ENCODE data around the gene AP2M1. TPM values are rescaled to one million over a fixed set of nuclear protein-coding genes. Genes with fewer than 3 reads are reported as not detected.

AP2M1 gene
- total and polyA plus RNA-seq, 8 donors, result 96.2 to 220 (median 144) TPM

GRCh38 chr3:184168363-184169120 is 6.1 kb upstream of the AP2M1 start:
- Histone ChIP-seq H3K27me3 (no peaks in the 10 kb centered on the region), H3K9me3 (no peaks in the 10 kb centered on the region), H3K4me1 (peaks cover 0 to 8% (median 2%) of the 10 kb centered on the region in 4 donors), H3K4me3 (no peak overlapping the region), H3K27ac (peak overlapping the region in 2 of 5 donors; percentile 4 to 18), H3K36me3 (peaks cover 77 to 93% (median 92%) of the 10 kb centered on the region in 4 donors)
- intact Hi-C loops (cut with DNase I; ENCODE audit: low total_unique reads), result no loop called here
- peak in 1 of 2 donors; percentile 25 for DNase-seq
- 71 to 86% (median 81%) methylated on average over 8 to 9 of the region's 9 CpGs for WGBS, 5 donors
- TF ChIP-seq POLR2A (IDR thresholded peaks at IDR 0.05), result no peak
- TF ChIP-seq CTCF (IDR thresholded peaks at IDR 0.05), result no peak
- TF ChIP-seq EP300 (IDR thresholded peaks at IDR 0.05), result no peak
- TF ChIP-seq POLR2AphosphoS5 (IDR thresholded peaks at IDR 0.05), result no peak

- H3K9me3 ChIP-seq, result no peaks in the 10 kb centered on the region
- TF ChIP-seq EP300 (IDR thresholded peaks at IDR 0.05) (no peak), POLR2AphosphoS5 (IDR thresholded peaks at IDR 0.05) (no peak), CTCF (IDR thresholded peaks at IDR 0.05) (no peak), POLR2A (IDR thresholded peaks at IDR 0.05) (no peak)
- H3K27me3 ChIP-seq, result no peaks in the 10 kb centered on the region
- intact Hi-C loops (cut with DNase I; ENCODE audit: low total_unique reads), result no loop called here
- no peak for DNase-seq
- no peak overlapping the region for H3K27ac ChIP-seq
- peaks cover 0 to 11% (median 8%) of the 10 kb centered on the region in 4 donors for H3K4me1 ChIP-seq
- WGBS, 5 donors, result 87 to 93% (median 92%) methylated on average over 36 to 66 of the region's 66 CpGs
- H3K4me3 ChIP-seq, result no peak overlapping the region
- H3K36me3 ChIP-seq, result peaks cover 65 to 77% (median 76%) of the 10 kb centered on the region in 4 donors
These were observed 4.5 kb upstream of the AP2M1 start for GRCh38 chr3:184169896-184170875.

- TF ChIP-seq POLR2A (IDR thresholded peaks at IDR 0.05) (no peak), CTCF (IDR thresholded peaks at IDR 0.05) (no peak), POLR2AphosphoS5 (IDR thresholded peaks at IDR 0.05) (no peak), EP300 (IDR thresholded peaks at IDR 0.05) (no peak)
- no peak overlapping the region for H3K27ac ChIP-seq
- H3K4me3 ChIP-seq, result no peak overlapping the region
- WGBS, 5 donors, result 70 to 85% (median 77%) methylated on average over 9 of the region's 9 CpGs
- H3K36me3 ChIP-seq, result peaks cover 51 to 63% (median 62%) of the 10 kb centered on the region in 4 donors
- H3K4me1 ChIP-seq, result peaks cover 11 to 24% (median 22%) of the 10 kb centered on the region in 4 donors
- no peaks in the 10 kb centered on the region for H3K9me3 ChIP-seq
- intact Hi-C loops (cut with DNase I; ENCODE audit: low total_unique reads), result no loop called here
- no peaks in the 10 kb centered on the region for H3K27me3 ChIP-seq
- no peak for DNase-seq
These were observed 3.1 kb upstream of the AP2M1 start for GRCh38 chr3:184171562-184171961.

DNA sequence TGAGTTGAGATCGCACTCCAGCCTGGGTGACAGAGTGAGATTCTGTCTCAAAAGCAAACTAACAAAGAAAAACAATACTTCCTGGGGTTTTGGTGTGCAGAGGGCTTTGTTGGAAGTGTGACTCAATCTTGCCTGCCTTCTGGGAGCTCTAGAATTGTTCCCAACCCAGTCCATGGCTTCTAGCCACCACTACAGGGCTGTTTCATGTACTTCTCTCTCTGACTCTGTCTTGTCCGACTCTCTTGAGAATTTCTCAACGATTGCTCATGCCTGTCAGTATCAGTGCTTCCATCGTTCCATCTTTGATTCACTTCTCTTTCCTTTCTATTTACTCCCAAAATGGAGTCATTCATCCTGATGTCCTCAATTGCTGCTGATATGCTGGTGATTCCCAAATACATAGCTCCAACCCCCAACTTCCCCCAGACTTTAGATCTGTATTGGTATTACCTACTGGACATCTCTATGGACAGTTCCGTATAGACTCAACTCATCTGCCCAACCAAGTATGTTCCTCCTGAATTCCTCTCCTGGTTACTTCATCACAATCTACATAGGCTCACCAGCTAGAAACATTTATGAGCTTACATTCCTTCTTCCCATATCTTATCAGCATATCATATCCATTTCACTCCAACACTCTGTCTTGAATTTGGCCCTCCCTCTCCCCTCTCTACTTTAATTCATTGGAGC is 1.8 kb upstream of the AP2M1 start:
- intact Hi-C loops (cut with DNase I; ENCODE audit: low total_unique reads), result no loop called here
- WGBS, 5 donors, result 74 to 92% (median 88%) methylated on average over 5 of the region's 5 CpGs
- no peak for TF ChIP-seq POLR2AphosphoS5 (IDR thresholded peaks at IDR 0.05)
- no peak for TF ChIP-seq CTCF (IDR thresholded peaks at IDR 0.05)
- TF ChIP-seq EP300 (IDR thresholded peaks at IDR 0.05), result no peak
- TF ChIP-seq POLR2A (IDR thresholded peaks at IDR 0.05), result no peak
- no peak for DNase-seq
- no peaks in the 10 kb centered on the region for H3K27me3 ChIP-seq
- no peak overlapping the region for H3K4me3 ChIP-seq
- H3K4me1 ChIP-seq, result peaks cover 24 to 37% (median 34%) of the 10 kb centered on the region in 4 donors
- no peaks in the 10 kb centered on the region for H3K9me3 ChIP-seq
- H3K36me3 ChIP-seq, result peaks cover 42 to 59% (median 59%) of the 10 kb centered on the region in 4 donors
- peak overlapping the region in 1 of 5 donors; percentile 76 for H3K27ac ChIP-seq

All from stomach (tissue), 9 donors.